ENCODE measurements around the gene LUZP1.
"Not testable (repeated sequence)": the region's sequence is repeated elsewhere in the genome, so short reads cannot be mapped to it uniquely, and the experiment has no call there.

LUZP1 gene

DNA sequence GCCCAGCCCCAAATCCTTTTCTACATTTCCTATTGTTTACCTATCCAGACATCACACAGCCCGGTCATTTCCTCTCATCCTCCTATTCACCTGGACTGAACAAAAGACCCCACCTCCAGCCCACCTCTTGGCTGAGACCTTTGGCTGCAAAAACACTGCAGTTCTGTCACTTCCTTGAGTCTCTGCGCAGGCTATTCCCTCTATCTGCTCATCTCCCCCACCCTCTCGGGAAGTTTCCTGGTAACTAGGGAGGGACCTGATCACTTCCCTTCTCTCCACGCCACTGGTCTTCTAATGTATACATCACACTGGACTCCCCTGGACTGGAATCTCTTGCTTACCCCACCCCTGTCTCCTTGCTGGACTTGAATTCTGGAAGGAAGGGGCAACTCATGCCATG, 43.3 kb upstream of the LUZP1 start:
- DNase-seq (ENCODE audit: low read depth in 2 of 2), result no peak
- no peak overlapping the region for H3K4me3 ChIP-seq (replicated peaks in 1 of 2; ENCODE audit: low read depth in 2 of 2, low read length in 2 of 2)
- TF ChIP-seq, protein P1, sequence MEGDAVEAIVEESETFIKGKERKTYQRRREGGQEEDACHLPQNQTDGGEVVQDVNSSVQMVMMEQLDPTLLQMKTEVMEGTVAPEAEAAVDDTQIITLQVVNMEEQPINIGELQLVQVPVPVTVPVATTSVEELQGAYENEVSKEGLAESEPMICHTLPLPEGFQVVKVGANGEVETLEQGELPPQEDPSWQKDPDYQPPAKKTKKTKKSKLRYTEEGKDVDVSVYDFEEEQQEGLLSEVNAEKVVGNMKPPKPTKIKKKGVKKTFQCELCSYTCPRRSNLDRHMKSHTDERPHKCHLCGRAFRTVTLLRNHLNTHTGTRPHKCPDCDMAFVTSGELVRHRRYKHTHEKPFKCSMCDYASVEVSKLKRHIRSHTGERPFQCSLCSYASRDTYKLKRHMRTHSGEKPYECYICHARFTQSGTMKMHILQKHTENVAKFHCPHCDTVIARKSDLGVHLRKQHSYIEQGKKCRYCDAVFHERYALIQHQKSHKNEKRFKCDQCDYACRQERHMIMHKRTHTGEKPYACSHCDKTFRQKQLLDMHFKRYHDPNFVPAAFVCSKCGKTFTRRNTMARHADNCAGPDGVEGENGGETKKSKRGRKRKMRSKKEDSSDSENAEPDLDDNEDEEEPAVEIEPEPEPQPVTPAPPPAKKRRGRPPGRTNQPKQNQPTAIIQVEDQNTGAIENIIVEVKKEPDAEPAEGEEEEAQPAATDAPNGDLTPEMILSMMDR (IDR thresholded peaks at IDR 0.05; ENCODE audit: low read depth, low read length), result no peak

DNA sequence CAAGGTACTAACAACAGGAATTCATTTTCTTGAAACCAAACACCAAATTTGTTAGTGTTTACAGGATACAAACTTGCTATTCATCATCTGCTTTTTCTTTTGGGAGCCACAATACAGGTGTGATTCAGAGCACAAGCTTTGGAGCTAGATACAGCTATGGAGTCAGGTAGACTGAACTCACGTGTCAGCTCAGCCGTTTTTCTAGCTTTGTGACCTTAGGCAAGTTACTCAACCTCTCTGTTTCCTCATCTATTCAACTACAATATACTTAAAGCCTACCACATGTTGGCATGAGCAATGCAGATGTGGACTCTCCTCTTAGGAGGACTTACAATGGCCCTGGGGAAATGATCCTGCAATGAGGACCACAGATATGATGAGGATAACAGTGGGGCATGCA, 42.3 kb upstream of the LUZP1 start:
- no peak for DNase-seq (ENCODE audit: low read depth in 2 of 2)
- TF ChIP-seq, protein P1 (IDR thresholded peaks at IDR 0.05; ENCODE audit: low read depth, low read length), result no peak
- no peak overlapping the region for H3K4me3 ChIP-seq (replicated peaks in 1 of 2; ENCODE audit: low read depth in 2 of 2, low read length in 2 of 2)

DNA sequence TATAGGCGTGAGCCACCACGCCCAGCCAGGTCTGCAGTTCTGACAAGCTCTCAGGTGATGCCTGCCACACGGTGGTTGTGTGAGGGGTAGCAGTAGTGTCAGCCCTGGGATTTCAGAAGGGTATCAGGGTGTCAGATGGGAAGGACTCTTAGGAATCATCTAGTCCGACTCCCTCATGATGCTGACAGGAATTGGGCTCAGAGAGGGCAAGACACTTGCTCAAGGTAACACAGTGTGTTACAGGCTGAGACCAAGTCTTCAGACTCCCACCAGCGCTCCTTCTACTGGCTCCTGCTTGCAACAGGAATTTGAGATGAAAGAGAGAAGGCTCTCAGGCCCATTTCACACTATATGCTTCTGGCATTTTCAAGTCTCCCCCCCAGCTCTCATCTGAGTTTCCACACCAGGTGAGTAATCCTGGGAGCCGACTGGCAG, 41.7 kb upstream of the LUZP1 start:
- H3K4me3 ChIP-seq (replicated peaks in 1 of 2; ENCODE audit: low read depth in 2 of 2, low read length in 2 of 2), result no peak overlapping the region
- TF ChIP-seq, protein P1 (IDR thresholded peaks at IDR 0.05; ENCODE audit: low read depth, low read length), result no peak
- DNase-seq (ENCODE audit: low read depth in 2 of 2), result peak in 1 of 2 donors; percentile 22

DNA sequence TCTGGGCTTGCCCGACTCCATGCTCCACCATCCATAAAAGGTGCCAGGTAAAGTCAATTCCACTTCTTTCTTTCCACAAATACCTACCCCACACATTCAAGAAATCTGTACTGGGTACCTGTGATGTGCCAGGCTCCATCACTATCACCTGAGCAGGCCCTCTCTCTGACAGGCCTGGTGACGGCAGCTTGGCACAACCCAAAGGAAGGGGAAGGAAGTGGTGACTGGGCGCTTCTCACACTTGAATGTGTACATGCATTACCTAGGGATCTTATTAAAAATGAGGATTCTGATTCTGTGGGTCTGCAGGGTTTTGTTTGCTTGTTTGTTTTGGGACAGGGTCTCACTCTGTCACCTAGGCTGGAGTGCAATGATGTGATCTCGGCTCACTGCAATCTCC, 41.1 kb upstream of the LUZP1 start:
- DNase-seq (ENCODE audit: low read depth in 2 of 2), result no peak
- TF ChIP-seq, protein P1 (IDR thresholded peaks at IDR 0.05; ENCODE audit: low read depth, low read length), result no peak
- no peak overlapping the region for H3K4me3 ChIP-seq (replicated peaks in 1 of 2; ENCODE audit: low read depth in 2 of 2, low read length in 2 of 2)

DNA sequence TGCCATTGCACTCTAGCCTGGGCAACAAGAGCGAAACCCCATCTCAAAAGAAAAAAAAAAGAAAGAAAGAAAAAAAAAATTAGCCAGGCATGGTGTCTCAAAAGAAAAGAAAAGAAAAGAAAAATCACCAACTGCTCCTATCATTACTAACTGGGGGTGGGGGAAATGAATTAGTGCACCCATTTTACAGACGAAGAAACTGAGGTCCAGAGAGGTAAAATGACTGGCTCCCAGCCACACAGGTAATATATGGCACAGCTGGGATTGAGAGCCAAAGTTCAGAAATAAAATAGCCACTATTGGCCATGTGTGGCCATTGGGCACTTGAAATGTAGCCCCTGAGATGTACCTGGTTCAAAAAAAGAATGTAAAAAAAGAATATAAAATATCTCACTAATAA, 39.9 kb upstream of the LUZP1 start:
- H3K4me3 ChIP-seq (replicated peaks in 1 of 2; ENCODE audit: low read depth in 2 of 2, low read length in 2 of 2), result no peak overlapping the region
- TF ChIP-seq, protein P1 (IDR thresholded peaks at IDR 0.05; ENCODE audit: low read depth, low read length), result no peak
- no peak for DNase-seq (ENCODE audit: low read depth in 2 of 2)

DNA sequence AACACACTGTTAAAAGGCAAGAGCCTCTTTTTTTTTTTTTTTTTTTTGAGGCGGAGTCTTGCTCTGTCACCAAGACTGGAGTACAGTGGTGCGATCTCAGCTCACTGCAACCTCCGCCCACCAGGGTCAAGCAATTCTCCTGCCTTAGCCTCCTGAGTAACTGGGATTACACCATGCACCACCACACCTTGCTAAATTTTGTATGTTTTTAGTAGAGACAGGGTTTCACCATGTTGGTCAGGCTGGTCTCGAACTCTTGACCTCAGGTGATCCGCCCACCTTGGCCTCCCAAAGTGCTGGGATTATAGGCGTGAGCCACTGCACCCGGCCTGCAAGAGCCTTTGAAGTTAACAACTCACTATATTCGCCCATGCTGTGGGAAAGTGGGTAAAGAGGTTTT, 39.1 kb upstream of the LUZP1 start:
- DNase-seq (ENCODE audit: low read depth in 2 of 2); H3K4me3 ChIP-seq (replicated peaks in 1 of 2; ENCODE audit: low read depth in 2 of 2, low read length in 2 of 2): not testable (repeated sequence)

DNA sequence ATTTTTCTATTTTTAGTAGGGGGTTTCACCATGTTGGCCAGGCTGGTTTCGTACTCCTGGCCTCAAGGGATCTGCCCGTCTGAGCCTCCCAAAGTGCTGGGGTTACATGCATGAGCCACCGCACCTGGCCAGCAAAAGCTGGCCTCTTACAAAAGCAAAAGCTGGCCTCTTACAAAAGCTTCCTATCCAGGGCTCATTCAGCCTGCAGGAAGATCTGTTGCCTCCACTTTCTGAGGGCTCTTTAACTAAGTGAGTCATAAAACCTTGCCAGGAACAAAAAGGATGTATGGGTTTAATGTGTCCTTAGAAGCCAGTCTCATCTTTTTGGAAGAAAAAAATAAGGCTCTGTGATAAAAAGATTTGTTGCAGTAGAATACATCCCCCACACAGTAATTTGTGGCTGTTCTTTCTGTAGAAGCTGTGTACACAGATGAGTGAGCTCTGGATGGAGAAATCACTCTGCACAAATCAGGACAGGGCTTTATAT, 33.6 kb upstream of the LUZP1 start:
- peak; percentile 41 to 74 for DNase-seq (ENCODE audit: low read depth in 2 of 2)
- TF ChIP-seq, protein P1 (IDR thresholded peaks at IDR 0.05; ENCODE audit: low read depth, low read length), result no peak
- no peak overlapping the region for H3K4me3 ChIP-seq (replicated peaks in 1 of 2; ENCODE audit: low read depth in 2 of 2, low read length in 2 of 2)
